Ishikawa (cell line): Measurements from ENCODE around the gene TCN1.

Experiments used
- CEBPB ChIP-seq: IDR thresholded peaks from 2 replicates; pipeline ENCODE4 v1.6.1; 2012
- CREB1 ChIP-seq: IDR thresholded peaks from 2 replicates; pipeline ENCODE4 v1.6.1; 2012; ENCODE audit warnings: low read depth
- EGR1 ChIP-seq: IDR thresholded peaks from 2 replicates; pipeline ENCODE4 v1.6.1; 2012
- EP300 ChIP-seq: IDR thresholded peaks from 2 replicates; pipeline ENCODE4 v1.6.1; 2012; ENCODE audit warnings: borderline replicate concordance
- FOXM1 ChIP-seq: IDR thresholded peaks from 2 replicates; pipeline ENCODE4 v1.6.1; 2012; ENCODE audit warnings: low read depth, borderline replicate concordance
- NFIC ChIP-seq: IDR thresholded peaks from 2 replicates; pipeline ENCODE4 v1.6.1; 2012
- RAD21 ChIP-seq: IDR thresholded peaks from 2 replicates; pipeline ENCODE4 v1.6.1; 2012; ENCODE audit warnings: low read depth
- TAF1 ChIP-seq: IDR thresholded peaks from 2 replicates; pipeline ENCODE4 v1.6.1; 2012; ENCODE audit warnings: low read depth, mild to moderate bottlenecking
- TCF12 ChIP-seq: IDR thresholded peaks from 2 replicates; pipeline ENCODE4 v1.6.1; 2012; ENCODE audit warnings: low read depth
- TEAD4 ChIP-seq: IDR thresholded peaks from 2 replicates; pipeline ENCODE4 v1.6.1; 2012
- YY1 ChIP-seq: IDR thresholded peaks from 2 replicates; pipeline ENCODE4 v1.6.1; 2012; ENCODE audit warnings: low read depth
- ZBTB7A ChIP-seq: IDR thresholded peaks from 2 replicates; pipeline ENCODE4 v1.6.1; 2012; ENCODE audit warnings: low read depth
- TF ChIP-seq, protein P1 (sequence below): IDR thresholded peaks from 2 replicates; pipeline ENCODE4 v1.6.1; 2012
- TF ChIP-seq, protein P2 (sequence below): IDR thresholded peaks from 2 replicates; pipeline ENCODE4 v1.6.1; 2012
- TF ChIP-seq, protein P3 (sequence below): IDR thresholded peaks from 2 replicates; pipeline ENCODE4 v1.6.1; 2012; ENCODE audit warnings: low read depth, mild to moderate bottlenecking

The TCN1 gene

DNA sequence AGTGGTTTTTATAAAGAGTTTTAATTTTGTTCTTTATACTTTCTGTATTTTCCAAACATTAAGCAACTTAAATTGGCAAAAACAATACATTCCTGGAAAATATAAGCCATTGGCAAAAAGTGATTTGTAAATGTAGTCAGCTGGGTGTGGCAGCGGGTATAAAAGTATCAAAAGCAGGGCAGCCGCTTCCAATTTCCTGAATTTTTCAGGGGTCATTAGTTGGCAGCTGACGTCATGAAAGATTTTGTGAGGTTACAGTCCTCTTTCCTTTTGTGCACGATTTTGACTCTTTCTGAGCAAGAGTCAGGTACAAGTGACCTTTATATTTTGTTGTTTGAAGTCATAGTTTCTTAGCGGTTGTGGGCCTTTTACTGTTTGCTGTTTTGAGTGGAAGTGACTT lies 12.3 kb upstream of the TCN1 start, which contains the start of gene OOSP3:
OOSP3 (plus strand) TSS at position 208 of the 400 bp plus-strand sequence; CDS start at position 235, 27 bp downstream.
- TF ChIP-seq YY1 (no peak), EP300 (no peak), CEBPB (no peak), TAF1 (no peak), NFIC (no peak), FOXM1 (no peak), ZBTB7A (no peak), CREB1 (no peak), RAD21 (no peak), TCF12 (no peak), EGR1 (no peak)
- TF ChIP-seq, protein P1, sequence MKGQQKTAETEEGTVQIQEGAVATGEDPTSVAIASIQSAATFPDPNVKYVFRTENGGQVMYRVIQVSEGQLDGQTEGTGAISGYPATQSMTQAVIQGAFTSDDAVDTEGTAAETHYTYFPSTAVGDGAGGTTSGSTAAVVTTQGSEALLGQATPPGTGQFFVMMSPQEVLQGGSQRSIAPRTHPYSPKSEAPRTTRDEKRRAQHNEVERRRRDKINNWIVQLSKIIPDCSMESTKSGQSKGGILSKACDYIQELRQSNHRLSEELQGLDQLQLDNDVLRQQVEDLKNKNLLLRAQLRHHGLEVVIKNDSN = no peak
- TF ChIP-seq, protein P2, sequence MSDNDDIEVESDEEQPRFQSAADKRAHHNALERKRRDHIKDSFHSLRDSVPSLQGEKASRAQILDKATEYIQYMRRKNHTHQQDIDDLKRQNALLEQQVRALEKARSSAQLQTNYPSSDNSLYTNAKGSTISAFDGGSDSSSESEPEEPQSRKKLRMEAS = no peak
- TF ChIP-seq, protein P3, sequence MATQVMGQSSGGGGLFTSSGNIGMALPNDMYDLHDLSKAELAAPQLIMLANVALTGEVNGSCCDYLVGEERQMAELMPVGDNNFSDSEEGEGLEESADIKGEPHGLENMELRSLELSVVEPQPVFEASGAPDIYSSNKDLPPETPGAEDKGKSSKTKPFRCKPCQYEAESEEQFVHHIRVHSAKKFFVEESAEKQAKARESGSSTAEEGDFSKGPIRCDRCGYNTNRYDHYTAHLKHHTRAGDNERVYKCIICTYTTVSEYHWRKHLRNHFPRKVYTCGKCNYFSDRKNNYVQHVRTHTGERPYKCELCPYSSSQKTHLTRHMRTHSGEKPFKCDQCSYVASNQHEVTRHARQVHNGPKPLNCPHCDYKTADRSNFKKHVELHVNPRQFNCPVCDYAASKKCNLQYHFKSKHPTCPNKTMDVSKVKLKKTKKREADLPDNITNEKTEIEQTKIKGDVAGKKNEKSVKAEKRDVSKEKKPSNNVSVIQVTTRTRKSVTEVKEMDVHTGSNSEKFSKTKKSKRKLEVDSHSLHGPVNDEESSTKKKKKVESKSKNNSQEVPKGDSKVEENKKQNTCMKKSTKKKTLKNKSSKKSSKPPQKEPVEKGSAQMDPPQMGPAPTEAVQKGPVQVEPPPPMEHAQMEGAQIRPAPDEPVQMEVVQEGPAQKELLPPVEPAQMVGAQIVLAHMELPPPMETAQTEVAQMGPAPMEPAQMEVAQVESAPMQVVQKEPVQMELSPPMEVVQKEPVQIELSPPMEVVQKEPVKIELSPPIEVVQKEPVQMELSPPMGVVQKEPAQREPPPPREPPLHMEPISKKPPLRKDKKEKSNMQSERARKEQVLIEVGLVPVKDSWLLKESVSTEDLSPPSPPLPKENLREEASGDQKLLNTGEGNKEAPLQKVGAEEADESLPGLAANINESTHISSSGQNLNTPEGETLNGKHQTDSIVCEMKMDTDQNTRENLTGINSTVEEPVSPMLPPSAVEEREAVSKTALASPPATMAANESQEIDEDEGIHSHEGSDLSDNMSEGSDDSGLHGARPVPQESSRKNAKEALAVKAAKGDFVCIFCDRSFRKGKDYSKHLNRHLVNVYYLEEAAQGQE = no peak

DNA sequence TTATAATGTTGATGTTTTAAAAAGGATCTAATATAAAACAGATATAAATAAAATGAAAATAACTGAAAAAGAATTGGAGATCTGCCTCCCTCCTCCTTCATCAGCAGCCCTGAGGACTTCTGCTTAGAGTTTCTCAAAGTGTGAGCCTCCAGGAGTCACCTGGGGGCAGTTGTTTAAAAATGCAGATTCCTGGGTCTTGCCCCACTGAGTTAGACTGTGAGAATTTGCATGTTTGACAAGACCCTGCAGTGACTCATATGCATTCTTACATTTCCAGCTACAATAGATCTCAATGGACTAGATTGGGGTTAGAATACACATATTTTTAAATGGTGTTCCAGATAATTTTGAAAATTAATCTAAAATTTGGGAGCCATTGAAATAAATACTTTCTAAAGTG lies 11.5 kb upstream of the TCN1 start:
- no peak for TF ChIP-seq YY1
- TF ChIP-seq FOXM1 = no peak
- TF ChIP-seq NFIC = no peak
- TF ChIP-seq EGR1 = no peak
- TF ChIP-seq CEBPB = no peak
- no peak for TF ChIP-seq TCF12

DNA sequence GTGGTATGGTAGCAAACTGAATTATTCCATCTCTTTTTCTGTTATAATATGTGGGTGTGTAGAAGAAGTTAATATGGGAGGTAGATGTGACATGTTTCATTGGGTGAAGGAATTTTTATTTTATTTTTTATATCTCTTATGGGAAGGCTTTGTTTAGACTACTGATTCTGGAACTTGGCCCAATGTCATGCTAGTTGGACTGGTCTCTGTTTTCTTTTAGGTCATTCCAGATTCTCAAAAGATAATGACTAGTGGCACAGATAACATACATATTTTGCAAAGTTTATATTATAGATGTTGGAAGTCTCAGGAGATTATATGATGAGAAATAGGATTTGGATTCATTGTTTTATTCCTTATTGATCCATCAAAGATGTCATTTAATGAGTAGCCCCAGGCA lies 11.0 kb upstream of the TCN1 start:
- no peak for TF ChIP-seq TCF12
- no peak for TF ChIP-seq TEAD4
- no peak for TF ChIP-seq RAD21
- TF ChIP-seq, protein P1 = no peak
- TF ChIP-seq ZBTB7A = no peak

DNA sequence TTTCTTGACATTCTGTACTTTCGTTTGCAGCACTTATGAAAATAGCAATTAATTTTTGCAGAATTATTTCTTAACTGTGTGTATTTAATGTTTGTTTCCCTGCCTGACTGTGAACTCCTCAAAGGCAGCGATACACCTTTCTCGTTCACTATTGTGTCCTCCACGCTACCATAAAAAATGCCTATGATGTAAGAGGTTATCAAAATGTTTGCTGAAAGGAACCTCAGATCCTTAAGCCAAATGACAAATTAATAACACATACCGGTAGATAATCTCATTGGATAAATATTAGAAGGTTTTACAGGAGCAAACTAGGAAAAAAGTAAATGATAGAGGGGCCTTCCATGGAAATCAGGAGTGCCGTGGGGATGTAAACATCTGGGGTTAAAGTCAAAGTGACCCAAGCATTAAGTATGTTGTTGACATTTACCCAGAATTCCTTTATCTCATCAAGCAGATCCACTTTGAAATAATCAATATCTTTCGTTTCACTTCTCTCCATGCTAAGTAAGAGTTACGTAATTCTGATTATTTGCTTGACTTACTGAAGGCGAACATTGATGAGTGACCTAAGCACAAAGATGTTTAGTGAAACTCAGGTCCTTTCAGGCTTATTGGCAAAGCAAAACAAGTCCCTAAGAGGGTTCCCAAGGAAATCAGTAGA lies 9.7 kb upstream of the TCN1 start:
- TF ChIP-seq TCF12 (no peak), RAD21 (no peak), CREB1 (no peak), CEBPB (no peak), ZBTB7A (no peak), NFIC (no peak), EP300 (no peak), TEAD4 (no peak)
- TF ChIP-seq, protein P3 = no peak
- TF ChIP-seq, protein P1 = no peak

DNA sequence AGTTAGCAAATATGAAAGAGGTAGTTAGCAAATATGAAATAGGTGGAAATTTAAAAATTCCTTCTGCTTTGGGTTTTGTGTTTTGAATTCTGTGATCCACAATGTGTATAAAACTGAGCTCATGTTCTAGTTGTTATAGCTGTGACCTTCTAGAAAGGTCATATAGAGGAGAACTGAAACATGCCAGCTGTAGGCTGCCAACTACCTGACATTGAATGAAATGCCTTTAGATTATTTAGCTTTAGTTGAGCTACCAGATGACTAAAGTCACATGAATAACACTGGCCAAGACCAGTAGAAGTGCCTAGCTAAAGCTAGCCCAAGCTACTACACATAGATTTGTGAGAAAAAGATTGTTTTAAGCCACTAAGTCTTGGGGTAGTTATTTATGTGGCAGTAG lies 5.8 kb upstream of the TCN1 start:
- no peak for TF ChIP-seq TAF1
- TF ChIP-seq YY1 = no peak
- TF ChIP-seq, protein P3 = no peak
- no peak for TF ChIP-seq RAD21
- no peak for TF ChIP-seq CREB1
- no peak for TF ChIP-seq NFIC
- TF ChIP-seq CEBPB = no peak
- TF ChIP-seq EP300 = no peak
- TF ChIP-seq, protein P2 = no peak
- TF ChIP-seq TEAD4 = no peak
- TF ChIP-seq FOXM1 = no peak
- TF ChIP-seq, protein P1 = no peak
- TF ChIP-seq TCF12 = no peak
- no peak for TF ChIP-seq EGR1
- no peak for TF ChIP-seq ZBTB7A
